K562 (cell line): Measurements from ENCODE around the gene CSAD. TPM values are rescaled to one million over a fixed set of nuclear protein-coding genes. Genes with fewer than 3 reads are reported as not detected.

Experiments used
- EZH2 ChIP-seq: IDR thresholded peaks from 2 replicates; pipeline ENCODE4 v1.6.1; 2012; ENCODE audit warnings: low read depth, mild to moderate bottlenecking, inconsistent platforms, low read length, borderline replicate concordance
- MIER1 ChIP-seq: fragments of 450-650 bp; IDR thresholded peaks from 2 replicates; pipeline ENCODE4 v1.6.1; 2016; ENCODE audit warnings: antibody characterized with exemption, mild to moderate bottlenecking, low read depth
- POU5F1 ChIP-seq: fragments of 150-350 bp; IDR thresholded peaks from 2 replicates; pipeline ENCODE4 v1.6.1; 2014; ENCODE audit warnings: borderline replicate concordance, low read length, low read depth, mild to moderate bottlenecking; ENCODE audit not compliant: partially characterized antibody
- YBX1 ChIP-seq: fragments of 450-650 bp; IDR thresholded peaks from 2 replicates; pipeline ENCODE4 v1.7.1; 2016; ENCODE audit warnings: mild to moderate bottlenecking
- ZNF121 ChIP-seq: sonication (generic); formaldehyde crosslinking; conservative IDR thresholded peaks from 2 replicates; pipeline ENCODE4 v1.8.0; 2022; ENCODE audit warnings: missing genetic modification reagents
- ZNF3 ChIP-seq: fragments of 250-450 bp; sonication (Bioruptor Pico); IDR thresholded peaks from 2 replicates; pipeline ENCODE4 v1.5.0; 2021; ENCODE audit warnings: mild to moderate bottlenecking, moderate library complexity
- ZNF551 ChIP-seq: fragments of 250-450 bp; sonication (Bioruptor Pico); IDR thresholded peaks from 2 replicates; pipeline ENCODE4 v1.5.0; 2021; ENCODE audit warnings: mild to moderate bottlenecking, moderate library complexity
- polyA plus RNA-seq, 8 experiments: library from polyadenylated mRNA; depleted of rRNA in 4 of 8; stranded (reverse) in 5 of 8; unstranded in 3 of 8; fragments of >200 nt; fragmentation: Nextera tagmentation in 2 of 8; fragmentation: Illumina TruSeq in 1 of 8; extraction: Ambion mirVana in 2 of 8; extraction: Trizol in 1 of 8; gene quantifications; 2 replicates each; pipeline versions ENCODE4 v1.2.1 to v1.2.3, GENCODE V29; 2011 to 2014; ENCODE audit warnings: inconsistent platforms in 1 of 8, missing spikeins in 1 of 8
- total RNA-seq, 7 experiments: library from RNA; depleted of rRNA in 6 of 7; stranded (reverse); fragments of >200 nt in 6 of 7; fragmentation: Illumina TruSeq in 2 of 7; extraction: Trizol in 2 of 7; gene quantifications; 2 replicates each; pipeline versions ENCODE4 v1.2.1 to v1.2.3, GENCODE V29; 2011 to 2021; ENCODE audit warnings: low replicate concordance in 1 of 7
- TF ChIP-seq, protein P1 (sequence below): IDR thresholded peaks from 2 replicates; pipeline ENCODE4 v1.6.1; 2011; ENCODE audit warnings: borderline replicate concordance, low read depth, mild to moderate bottlenecking, moderate library complexity, low read length; ENCODE audit not compliant: insufficient read depth, poor library complexity, severe bottlenecking
- TF ChIP-seq, protein P2 (sequence below), 2 experiments: fragments of 450-650 bp in 1 of 2; sonication (generic) in 1 of 2; formaldehyde crosslinking; conservative IDR thresholded peaks; 2 replicates each; pipeline versions ENCODE4 v1.4.0 to v1.8.1; 2020 to 2022; ENCODE audit warnings: mild to moderate bottlenecking in 1 of 2, missing genetic modification reagents in 1 of 2
- TF ChIP-seq, protein P3 (sequence below), 2 experiments: fragments of 450-650 bp; IDR thresholded peaks; 2 replicates each; pipeline ENCODE4 v1.6.1; 2018; ENCODE audit warnings: mild to moderate bottlenecking in 2 of 2, low read depth in 1 of 2; ENCODE audit not compliant: partially characterized antibody in 2 of 2

Gene CSAD
- total and polyA plus RNA-seq, 9 of the 15 experiments (the other 6 are each of a cell fraction or from before 2014, with no cell fraction given) = 1.8 to 19.6 (median 8.1) TPM

DNA sequence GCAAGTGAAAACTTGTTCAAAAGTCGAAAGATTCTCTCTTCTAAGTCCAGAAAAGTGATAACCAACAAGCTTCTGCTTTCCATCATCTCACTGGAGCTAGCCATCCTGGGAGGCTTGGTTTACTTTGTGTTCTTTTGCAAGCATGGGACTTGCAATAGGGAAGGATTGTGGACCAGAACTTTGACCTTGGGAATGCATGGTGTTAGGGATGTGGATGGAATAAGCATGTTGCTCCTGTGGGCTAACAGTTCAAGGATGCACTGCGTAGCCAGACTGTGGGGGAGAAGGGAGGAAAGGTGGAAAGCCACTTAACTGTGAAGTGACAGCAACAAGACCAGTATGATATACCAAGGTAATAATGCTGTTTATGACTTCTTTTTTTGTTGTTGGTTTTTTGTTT, 48.9 kb downstream of the CSAD start (continued):
- TF ChIP-seq, protein P1, sequence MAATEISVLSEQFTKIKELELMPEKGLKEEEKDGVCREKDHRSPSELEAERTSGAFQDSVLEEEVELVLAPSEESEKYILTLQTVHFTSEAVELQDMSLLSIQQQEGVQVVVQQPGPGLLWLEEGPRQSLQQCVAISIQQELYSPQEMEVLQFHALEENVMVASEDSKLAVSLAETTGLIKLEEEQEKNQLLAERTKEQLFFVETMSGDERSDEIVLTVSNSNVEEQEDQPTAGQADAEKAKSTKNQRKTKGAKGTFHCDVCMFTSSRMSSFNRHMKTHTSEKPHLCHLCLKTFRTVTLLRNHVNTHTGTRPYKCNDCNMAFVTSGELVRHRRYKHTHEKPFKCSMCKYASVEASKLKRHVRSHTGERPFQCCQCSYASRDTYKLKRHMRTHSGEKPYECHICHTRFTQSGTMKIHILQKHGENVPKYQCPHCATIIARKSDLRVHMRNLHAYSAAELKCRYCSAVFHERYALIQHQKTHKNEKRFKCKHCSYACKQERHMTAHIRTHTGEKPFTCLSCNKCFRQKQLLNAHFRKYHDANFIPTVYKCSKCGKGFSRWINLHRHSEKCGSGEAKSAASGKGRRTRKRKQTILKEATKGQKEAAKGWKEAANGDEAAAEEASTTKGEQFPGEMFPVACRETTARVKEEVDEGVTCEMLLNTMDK = no peak
- TF ChIP-seq YBX1 (no peak), MIER1 (no peak), EZH2 (no peak), ZNF121 (CRISPR knock-in tag) (no peak), POU5F1 (no peak), ZNF3 (no peak), ZNF551 (no peak)
- TF ChIP-seq, protein P2, sequence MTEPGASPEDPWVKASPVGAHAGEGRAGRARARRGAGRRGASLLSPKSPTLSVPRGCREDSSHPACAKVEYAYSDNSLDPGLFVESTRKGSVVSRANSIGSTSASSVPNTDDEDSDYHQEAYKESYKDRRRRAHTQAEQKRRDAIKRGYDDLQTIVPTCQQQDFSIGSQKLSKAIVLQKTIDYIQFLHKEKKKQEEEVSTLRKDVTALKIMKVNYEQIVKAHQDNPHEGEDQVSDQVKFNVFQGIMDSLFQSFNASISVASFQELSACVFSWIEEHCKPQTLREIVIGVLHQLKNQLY (CRISPR knock-in tag; conservative IDR thresholded peaks at IDR 0.05) = no peak
- TF ChIP-seq, protein P3, sequence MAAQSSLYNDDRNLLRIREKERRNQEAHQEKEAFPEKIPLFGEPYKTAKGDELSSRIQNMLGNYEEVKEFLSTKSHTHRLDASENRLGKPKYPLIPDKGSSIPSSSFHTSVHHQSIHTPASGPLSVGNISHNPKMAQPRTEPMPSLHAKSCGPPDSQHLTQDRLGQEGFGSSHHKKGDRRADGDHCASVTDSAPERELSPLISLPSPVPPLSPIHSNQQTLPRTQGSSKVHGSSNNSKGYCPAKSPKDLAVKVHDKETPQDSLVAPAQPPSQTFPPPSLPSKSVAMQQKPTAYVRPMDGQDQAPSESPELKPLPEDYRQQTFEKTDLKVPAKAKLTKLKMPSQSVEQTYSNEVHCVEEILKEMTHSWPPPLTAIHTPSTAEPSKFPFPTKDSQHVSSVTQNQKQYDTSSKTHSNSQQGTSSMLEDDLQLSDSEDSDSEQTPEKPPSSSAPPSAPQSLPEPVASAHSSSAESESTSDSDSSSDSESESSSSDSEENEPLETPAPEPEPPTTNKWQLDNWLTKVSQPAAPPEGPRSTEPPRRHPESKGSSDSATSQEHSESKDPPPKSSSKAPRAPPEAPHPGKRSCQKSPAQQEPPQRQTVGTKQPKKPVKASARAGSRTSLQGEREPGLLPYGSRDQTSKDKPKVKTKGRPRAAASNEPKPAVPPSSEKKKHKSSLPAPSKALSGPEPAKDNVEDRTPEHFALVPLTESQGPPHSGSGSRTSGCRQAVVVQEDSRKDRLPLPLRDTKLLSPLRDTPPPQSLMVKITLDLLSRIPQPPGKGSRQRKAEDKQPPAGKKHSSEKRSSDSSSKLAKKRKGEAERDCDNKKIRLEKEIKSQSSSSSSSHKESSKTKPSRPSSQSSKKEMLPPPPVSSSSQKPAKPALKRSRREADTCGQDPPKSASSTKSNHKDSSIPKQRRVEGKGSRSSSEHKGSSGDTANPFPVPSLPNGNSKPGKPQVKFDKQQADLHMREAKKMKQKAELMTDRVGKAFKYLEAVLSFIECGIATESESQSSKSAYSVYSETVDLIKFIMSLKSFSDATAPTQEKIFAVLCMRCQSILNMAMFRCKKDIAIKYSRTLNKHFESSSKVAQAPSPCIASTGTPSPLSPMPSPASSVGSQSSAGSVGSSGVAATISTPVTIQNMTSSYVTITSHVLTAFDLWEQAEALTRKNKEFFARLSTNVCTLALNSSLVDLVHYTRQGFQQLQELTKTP (IDR thresholded peaks at IDR 0.05; ENCODE audit: low read depth in 1 of 2, partially characterized antibody in 2 of 2) = no peak
